ENCODE measurements around the gene SGSM2.

GRCh38 chr17:2299136-2299535 is 38.2 kb upstream of the SGSM2 start:
- no peak for TF ChIP-seq YY1 (IDR thresholded peaks at IDR 0.05)
- TF ChIP-seq, protein P1, sequence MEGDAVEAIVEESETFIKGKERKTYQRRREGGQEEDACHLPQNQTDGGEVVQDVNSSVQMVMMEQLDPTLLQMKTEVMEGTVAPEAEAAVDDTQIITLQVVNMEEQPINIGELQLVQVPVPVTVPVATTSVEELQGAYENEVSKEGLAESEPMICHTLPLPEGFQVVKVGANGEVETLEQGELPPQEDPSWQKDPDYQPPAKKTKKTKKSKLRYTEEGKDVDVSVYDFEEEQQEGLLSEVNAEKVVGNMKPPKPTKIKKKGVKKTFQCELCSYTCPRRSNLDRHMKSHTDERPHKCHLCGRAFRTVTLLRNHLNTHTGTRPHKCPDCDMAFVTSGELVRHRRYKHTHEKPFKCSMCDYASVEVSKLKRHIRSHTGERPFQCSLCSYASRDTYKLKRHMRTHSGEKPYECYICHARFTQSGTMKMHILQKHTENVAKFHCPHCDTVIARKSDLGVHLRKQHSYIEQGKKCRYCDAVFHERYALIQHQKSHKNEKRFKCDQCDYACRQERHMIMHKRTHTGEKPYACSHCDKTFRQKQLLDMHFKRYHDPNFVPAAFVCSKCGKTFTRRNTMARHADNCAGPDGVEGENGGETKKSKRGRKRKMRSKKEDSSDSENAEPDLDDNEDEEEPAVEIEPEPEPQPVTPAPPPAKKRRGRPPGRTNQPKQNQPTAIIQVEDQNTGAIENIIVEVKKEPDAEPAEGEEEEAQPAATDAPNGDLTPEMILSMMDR (IDR thresholded peaks at IDR 0.05; ENCODE audit: low read depth, low read length, missing input control) = no peak
- TF ChIP-seq TAF1 (conservative IDR thresholded peaks at IDR 0.05) = no peak
- TF ChIP-seq SP1 (IDR thresholded peaks at IDR 0.05) = no peak
- TF ChIP-seq, protein P2, sequence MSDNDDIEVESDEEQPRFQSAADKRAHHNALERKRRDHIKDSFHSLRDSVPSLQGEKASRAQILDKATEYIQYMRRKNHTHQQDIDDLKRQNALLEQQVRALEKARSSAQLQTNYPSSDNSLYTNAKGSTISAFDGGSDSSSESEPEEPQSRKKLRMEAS (IDR thresholded peaks at IDR 0.05) = no peak
- TF ChIP-seq GABPA (IDR thresholded peaks at IDR 0.05 in 1 of 2, conservative IDR thresholded peaks at IDR 0.05 in 1 of 2) = no peak
- TF ChIP-seq REST (IDR thresholded peaks at IDR 0.05) = no peak

Measured in liver (tissue), 3 donors.